H1 (cell line): ENCODE measurements around the gene VSTM2L. TPM values are rescaled to one million over a fixed set of nuclear protein-coding genes. Genes with fewer than 3 reads are reported as not detected.

Experiments used
- BACH1 ChIP-seq: IDR thresholded peaks from 2 replicates; pipeline ENCODE4 v1.6.1; 2012; ENCODE audit warnings: low read length, improper control_type of control experiment
- BCL11A ChIP-seq, 2 experiments: IDR thresholded peaks; one replicate each; pipeline ENCODE4 v1.6.1; 2011; ENCODE audit warnings: low read depth in 2 of 2, low read length in 2 of 2, mild to moderate bottlenecking in 2 of 2
- BRCA1 ChIP-seq: IDR thresholded peaks from 2 replicates; pipeline ENCODE4 v1.6.1; 2012; ENCODE audit warnings: low read depth, low read length, improper control_type of control experiment
- CBX5 ChIP-seq: fragments of 300-800, 300-1000 bp; sonication (generic); IDR thresholded peaks from 2 replicates; pipeline ENCODE4 v1.7.1; 2016; ENCODE audit warnings: antibody characterized with exemption, low read length, low read depth
- CEBPB ChIP-seq: IDR thresholded peaks from 2 replicates; pipeline ENCODE4 v1.6.1; 2012; ENCODE audit warnings: low read depth, low read length
- CHD1 ChIP-seq: IDR thresholded peaks from 2 replicates; pipeline ENCODE4 v1.6.1; 2012; ENCODE audit warnings: low read depth, low read length, improper control_type of control experiment
- EGR1 ChIP-seq: IDR thresholded peaks from 2 replicates; pipeline ENCODE4 v1.6.1; 2011; ENCODE audit warnings: low read depth, low read length, borderline replicate concordance
- EP300 ChIP-seq, 2 experiments: IDR thresholded peaks; 1 replicate in 1 of 2; 2 replicates in 1 of 2; pipeline ENCODE4 v1.6.1; 2011 to 2012; ENCODE audit warnings: low read depth in 2 of 2, low read length in 2 of 2, mild to moderate bottlenecking in 2 of 2, borderline replicate concordance in 1 of 2, inconsistent platforms in 1 of 2, moderate library complexity in 1 of 2
- GTF2F1 ChIP-seq: IDR thresholded peaks from 2 replicates; pipeline ENCODE4 v1.6.1; 2012; ENCODE audit warnings: low read depth, low read length, improper control_type of control experiment, borderline replicate concordance
- HDAC2 ChIP-seq, 2 experiments: fragments of 300-600 bp in 1 of 2; sonication (generic) in 1 of 2; IDR thresholded peaks; 2 replicates each; pipeline ENCODE4 v1.6.1; 2011 to 2012; ENCODE audit warnings: low read depth in 2 of 2, low read length in 2 of 2, mild to moderate bottlenecking in 2 of 2, moderate library complexity in 2 of 2, borderline replicate concordance in 1 of 2, inconsistent platforms in 1 of 2
- NANOG ChIP-seq: IDR thresholded peaks from 2 replicates; pipeline ENCODE4 v1.6.1; 2011; ENCODE audit warnings: low read length, low read depth, mild to moderate bottlenecking, inconsistent platforms; ENCODE audit not compliant: insufficient read depth, poor library complexity, severe bottlenecking
- NRF1 ChIP-seq: IDR thresholded peaks from 2 replicates; pipeline ENCODE4 v1.6.1; 2011; ENCODE audit warnings: mild to moderate bottlenecking, low read depth, low read length, improper control_type of control experiment
- PHF8 ChIP-seq: fragments of 200-600 bp; sonication (generic); conservative IDR thresholded peaks from 2 replicates; pipeline ENCODE4 v1.7.1; 2012; ENCODE audit warnings: low read depth, mild to moderate bottlenecking, inconsistent platforms, low read length, moderate library complexity
- RAD21 ChIP-seq, 2 experiments: IDR thresholded peaks in 1 of 2; conservative IDR thresholded peaks in 1 of 2; 2 replicates each; pipeline ENCODE4 v1.6.1; 2011; ENCODE audit warnings: low read depth in 2 of 2, low read length in 2 of 2, improper control_type of control experiment in 1 of 2, inconsistent platforms in 1 of 2, mild to moderate bottlenecking in 1 of 2, moderate library complexity in 1 of 2
- RFX5 ChIP-seq: IDR thresholded peaks from 2 replicates; pipeline ENCODE4 v1.6.1; 2011; ENCODE audit warnings: low read depth, low read length, improper control_type of control experiment, borderline replicate concordance
- SAP30 ChIP-seq: fragments of 300-600 bp; sonication (generic); IDR thresholded peaks from 2 replicates; pipeline ENCODE4 v1.7.1; 2012; ENCODE audit warnings: low read length, moderate library complexity, mild to moderate bottlenecking, inconsistent platforms; ENCODE audit not compliant: insufficient read depth, insufficient replicate concordance
- SIRT6 ChIP-seq: IDR thresholded peaks from one replicate; pipeline ENCODE4 v1.7.1; 2012; ENCODE audit warnings: low read length, inconsistent platforms
- SIX5 ChIP-seq: IDR thresholded peaks from 2 replicates; pipeline ENCODE4 v1.6.1; 2011; ENCODE audit warnings: mild to moderate bottlenecking, low read depth, low read length
- SP2 ChIP-seq: IDR thresholded peaks from 2 replicates; pipeline ENCODE4 v1.6.1; 2012; ENCODE audit warnings: mild to moderate bottlenecking, low read length, inconsistent platforms
- polyA plus RNA-seq, 7 experiments: library from polyadenylated mRNA; depleted of rRNA in 3 of 7; stranded (reverse) in 5 of 7; unstranded in 2 of 7; fragments of >200 nt in 5 of 7; fragments of 200-250 nt in 2 of 7; gene quantifications; 1 replicate in 5 of 7; 2 replicates in 1 of 7; 4 replicates in 1 of 7; pipeline versions ENCODE4 v1.2.1 to v1.2.3, GENCODE V29; 2011 to 2013; ENCODE audit warnings: missing spikeins in 2 of 7, mixed read lengths in 2 of 7
- total RNA-seq: library from RNA; stranded (reverse); fragmentation: NEBNext Ultra II Directional; extraction: Animal tissue kit (Norgen Biotek cat#: 25700); gene quantifications from 2 replicates; pipeline ENCODE4 v1.2.1, GENCODE V29; 2021
- TF ChIP-seq, protein P1 (sequence below): IDR thresholded peaks from 2 replicates; pipeline ENCODE4 v1.6.1; 2012; ENCODE audit warnings: inconsistent platforms
- TF ChIP-seq, protein P2 (sequence below), 3 experiments: IDR thresholded peaks; 1 replicate in 2 of 3; 2 replicates in 1 of 3; pipeline versions ENCODE4 v1.5.1 to v1.6.1; 2011; ENCODE audit warnings: low read length in 3 of 3, mild to moderate bottlenecking in 3 of 3, inconsistent platforms in 2 of 3, low read depth in 1 of 3, moderate library complexity in 1 of 3; ENCODE audit not compliant: insufficient read depth in 1 of 3; ENCODE audit errors: control extremely low read depth in 1 of 3

Gene VSTM2L
- total and polyA plus RNA-seq, 2 of the 8 experiments (the other 6 are each of a cell fraction or from before 2014, with no cell fraction given) = 1.3 to 3.2 TPM

DNA sequence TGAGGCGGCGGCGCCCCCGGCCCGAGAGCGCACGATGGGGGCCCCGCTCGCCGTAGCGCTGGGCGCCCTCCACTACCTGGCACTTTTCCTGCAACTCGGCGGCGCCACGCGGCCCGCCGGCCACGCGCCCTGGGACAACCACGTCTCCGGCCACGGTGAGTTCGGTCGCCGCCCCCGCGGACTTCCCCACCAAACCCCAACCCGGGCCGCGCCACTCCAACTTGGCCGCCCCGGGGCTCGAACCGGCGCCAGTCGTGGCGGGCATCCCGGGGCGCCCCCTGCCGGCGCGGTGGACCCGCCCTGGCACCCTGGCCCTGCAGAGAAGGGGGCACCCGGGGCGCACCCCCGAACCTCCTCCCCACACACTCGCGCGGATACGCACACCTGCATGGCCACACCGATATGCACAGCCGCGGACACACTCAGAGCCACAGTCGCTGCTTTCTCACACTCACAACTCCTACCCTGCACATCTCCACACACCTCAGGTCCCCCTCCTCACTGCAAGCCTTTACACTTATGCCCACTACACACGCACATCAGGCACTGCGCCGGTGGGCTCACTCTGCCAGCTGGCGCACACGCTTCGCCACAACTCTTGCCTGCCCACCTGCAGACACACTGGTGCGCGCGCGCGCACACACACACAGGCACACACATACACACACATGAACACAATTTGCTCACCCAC is 535 bp downstream of the VSTM2L start (continued):
- TF ChIP-seq GTF2F1 (no peak), RFX5 (no peak), SAP30 (no peak), EGR1 (no peak), RAD21 (IDR thresholded peaks at IDR 0.05 in 1 of 2, conservative IDR thresholded peaks at IDR 0.05 in 1 of 2; ENCODE audit: low read depth in 2 of 2, low read length in 2 of 2) (peak in 1 of 2 experiments; percentile 22; a peak in 1 of 4 replicates), BRCA1 (no peak), BACH1 (no peak), SIRT6 (no peak), NRF1 (no peak), PHF8 (no peak), EP300 (IDR thresholded peaks at IDR 0.05; ENCODE audit: borderline replicate concordance in 1 of 2, low read depth in 2 of 2, low read length in 2 of 2) (no peak), NANOG (no peak), SIX5 (no peak), CBX5 (no peak), HDAC2 (IDR thresholded peaks at IDR 0.05; ENCODE audit: borderline replicate concordance in 1 of 2, low read depth in 2 of 2, low read length in 2 of 2) (0 out of 4 replicates have a peak, but pooled peaks of 1 of the 2 experiments have one; percentile 59), CEBPB (no peak), BCL11A (IDR thresholded peaks at IDR 0.05; ENCODE audit: low read depth in 2 of 2, low read length in 2 of 2) (no peak), SP2 (no peak), CHD1 (no peak)
- TF ChIP-seq, protein P1, sequence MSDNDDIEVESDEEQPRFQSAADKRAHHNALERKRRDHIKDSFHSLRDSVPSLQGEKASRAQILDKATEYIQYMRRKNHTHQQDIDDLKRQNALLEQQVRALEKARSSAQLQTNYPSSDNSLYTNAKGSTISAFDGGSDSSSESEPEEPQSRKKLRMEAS = no peak
- TF ChIP-seq, protein P2, sequence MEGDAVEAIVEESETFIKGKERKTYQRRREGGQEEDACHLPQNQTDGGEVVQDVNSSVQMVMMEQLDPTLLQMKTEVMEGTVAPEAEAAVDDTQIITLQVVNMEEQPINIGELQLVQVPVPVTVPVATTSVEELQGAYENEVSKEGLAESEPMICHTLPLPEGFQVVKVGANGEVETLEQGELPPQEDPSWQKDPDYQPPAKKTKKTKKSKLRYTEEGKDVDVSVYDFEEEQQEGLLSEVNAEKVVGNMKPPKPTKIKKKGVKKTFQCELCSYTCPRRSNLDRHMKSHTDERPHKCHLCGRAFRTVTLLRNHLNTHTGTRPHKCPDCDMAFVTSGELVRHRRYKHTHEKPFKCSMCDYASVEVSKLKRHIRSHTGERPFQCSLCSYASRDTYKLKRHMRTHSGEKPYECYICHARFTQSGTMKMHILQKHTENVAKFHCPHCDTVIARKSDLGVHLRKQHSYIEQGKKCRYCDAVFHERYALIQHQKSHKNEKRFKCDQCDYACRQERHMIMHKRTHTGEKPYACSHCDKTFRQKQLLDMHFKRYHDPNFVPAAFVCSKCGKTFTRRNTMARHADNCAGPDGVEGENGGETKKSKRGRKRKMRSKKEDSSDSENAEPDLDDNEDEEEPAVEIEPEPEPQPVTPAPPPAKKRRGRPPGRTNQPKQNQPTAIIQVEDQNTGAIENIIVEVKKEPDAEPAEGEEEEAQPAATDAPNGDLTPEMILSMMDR (IDR thresholded peaks at IDR 0.05; ENCODE audit: control extremely low read depth in 1 of 3, insufficient read depth in 1 of 3, low read depth in 1 of 3, low read length in 3 of 3) = peak; percentile 42 to 68 (median 50)
- TF ChIP-seq, all 59 proteins: peak for 5
